Measurements from ENCODE around the gene MYO9B. TPM values are rescaled to one million over a fixed set of nuclear protein-coding genes. Genes with fewer than 3 reads are reported as not detected.

MYO9B gene
- total RNA-seq, 2 experiments from 2014 or later = 90.3 to 98.5 TPM

DNA sequence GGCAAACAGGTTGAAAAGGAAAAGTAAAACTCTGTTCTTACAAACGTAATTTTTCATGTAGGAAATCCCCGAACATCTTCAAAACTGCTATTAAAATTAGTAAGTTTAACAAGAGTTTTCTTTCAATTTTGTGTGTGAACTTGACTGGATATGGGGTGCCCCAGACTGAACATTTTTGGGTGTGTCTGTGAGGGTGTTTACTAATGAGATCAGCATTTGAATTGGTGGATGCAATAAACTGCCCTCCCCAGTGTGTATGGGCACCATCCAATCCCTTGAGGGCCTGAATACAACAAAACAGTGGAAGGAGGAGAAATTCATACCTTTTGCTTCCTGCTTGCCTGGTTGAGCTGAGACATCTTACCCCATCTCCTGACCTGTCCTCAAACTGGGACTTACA lies 12.1 kb upstream of the MYO9B start:
- H3K27ac Mint-ChIP-seq = no peak overlapping the region
- no peaks in the 10 kb centered on the region for H3K9me3 Mint-ChIP-seq (ENCODE audit: low read depth)
- POLR2A ChIA-PET = no interaction called here
- intact Hi-C loops (cut with DNase I, micrococcal nuclease) = no loop called here
- H3K36me3 Mint-ChIP-seq (ENCODE audit: low read depth) = peaks cover 54% of the 10 kb centered on the region
- DNase-seq = no peak
- ATAC-seq = peak; percentile 54
- no peaks in the 10 kb centered on the region for H3K27me3 Mint-ChIP-seq
- peaks cover 35% of the 10 kb centered on the region for H3K4me1 Mint-ChIP-seq
- CTCF ChIA-PET = interaction anchor here (1.7 kb wide), 1 partner anchor 11 kb away, joined by 4 read pairs; no protein-coding TSS in a partner anchor
- no peak overlapping the region for H3K4me3 Mint-ChIP-seq

DNA sequence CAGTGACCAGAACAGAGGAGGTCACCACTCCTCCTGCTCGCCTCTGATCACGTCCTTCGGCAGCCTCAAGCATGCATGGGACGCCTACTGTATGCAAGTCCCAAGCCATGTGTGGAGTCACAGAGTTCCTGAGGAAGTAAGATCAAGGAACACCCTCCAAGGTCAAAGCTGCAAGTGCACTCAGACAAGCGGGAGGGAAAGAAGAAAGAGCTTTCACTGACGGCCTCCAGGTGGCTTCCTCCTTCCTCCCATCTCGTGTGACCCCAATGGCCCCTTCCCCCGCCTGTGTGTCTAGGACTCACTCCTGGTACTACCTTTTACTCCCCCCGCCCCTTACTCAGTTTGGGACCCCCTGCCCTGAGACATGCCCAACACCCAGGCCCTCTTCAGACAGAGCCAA lies 6.4 kb upstream of the MYO9B start:
- ATAC-seq (no peak), DNase-seq (no peak)
- Mint-ChIP-seq H3K4me1 (peaks cover 49% of the 10 kb centered on the region), H3K4me3 (no peak overlapping the region), H3K27ac (no peak overlapping the region), H3K36me3 (ENCODE audit: low read depth) (peaks cover 55% of the 10 kb centered on the region), H3K9me3 (ENCODE audit: low read depth) (no peaks in the 10 kb centered on the region), H3K27me3 (no peaks in the 10 kb centered on the region)
- intact Hi-C loops (cut with DNase I, micrococcal nuclease) = loop anchor here in 1 of 2 experiments (5.0 kb wide), 1 partner anchor 113 kb away; no protein-coding TSS in a partner anchor
- ChIA-PET CTCF (interaction anchor here (0.7 to 1.4 kb wide), 6 partner anchors 94 to 299 kb away, joined by 3 to 4 read pairs (median 3); no protein-coding TSS in a partner anchor), POLR2A (no interaction called here)

GRCh38 chr19:17070421-17070820 lies 5.2 kb upstream of the MYO9B start:
- Mint-ChIP-seq H3K9me3 (ENCODE audit: low read depth) (no peaks in the 10 kb centered on the region), H3K27ac (peak overlapping the region; percentile 19), H3K4me3 (no peak overlapping the region), H3K36me3 (ENCODE audit: low read depth) (peaks cover 48% of the 10 kb centered on the region), H3K27me3 (no peaks in the 10 kb centered on the region), H3K4me1 (peaks cover 40% of the 10 kb centered on the region)
- ChIA-PET POLR2A (interaction anchor here (0.7 kb wide), 1 partner anchor 58 kb away, joined by 6 read pairs; no protein-coding TSS in a partner anchor), CTCF (interaction anchor here (0.7 to 1.1 kb wide), 2 partner anchors 130 to 470 kb away, joined by 3 read pairs; no protein-coding TSS in a partner anchor)
- ATAC-seq (no peak), DNase-seq (no peak)
- intact Hi-C loops (cut with DNase I, micrococcal nuclease) = loop anchor here (10.0 kb wide), 2 partner anchors 486 to 996 kb away; partner anchors contain the start of gene TPM4 (in 1 of the 2)

GRCh38 chr19:17070912-17071311 lies 4.7 kb upstream of the MYO9B start:
- peaks cover 48% of the 10 kb centered on the region for H3K36me3 Mint-ChIP-seq (ENCODE audit: low read depth)
- ChIA-PET POLR2A (interaction anchor here (0.7 kb wide), 1 partner anchor 57 kb away, joined by 6 read pairs; no protein-coding TSS in a partner anchor), CTCF (interaction anchor here (0.8 kb wide), 1 partner anchor 9 kb away, joined by 3 read pairs; no protein-coding TSS in a partner anchor)
- no peak for ATAC-seq
- H3K9me3 Mint-ChIP-seq (ENCODE audit: low read depth) = no peaks in the 10 kb centered on the region
- no peak overlapping the region for H3K4me3 Mint-ChIP-seq
- H3K27me3 Mint-ChIP-seq = no peaks in the 10 kb centered on the region
- H3K4me1 Mint-ChIP-seq = peaks cover 36% of the 10 kb centered on the region
- no peak for DNase-seq
- no peak overlapping the region for H3K27ac Mint-ChIP-seq
- intact Hi-C loops (cut with DNase I, micrococcal nuclease) = loop anchor here (10.0 kb wide), 2 partner anchors 486 to 996 kb away; partner anchors contain the start of gene TPM4 (in 1 of the 2)

DNA sequence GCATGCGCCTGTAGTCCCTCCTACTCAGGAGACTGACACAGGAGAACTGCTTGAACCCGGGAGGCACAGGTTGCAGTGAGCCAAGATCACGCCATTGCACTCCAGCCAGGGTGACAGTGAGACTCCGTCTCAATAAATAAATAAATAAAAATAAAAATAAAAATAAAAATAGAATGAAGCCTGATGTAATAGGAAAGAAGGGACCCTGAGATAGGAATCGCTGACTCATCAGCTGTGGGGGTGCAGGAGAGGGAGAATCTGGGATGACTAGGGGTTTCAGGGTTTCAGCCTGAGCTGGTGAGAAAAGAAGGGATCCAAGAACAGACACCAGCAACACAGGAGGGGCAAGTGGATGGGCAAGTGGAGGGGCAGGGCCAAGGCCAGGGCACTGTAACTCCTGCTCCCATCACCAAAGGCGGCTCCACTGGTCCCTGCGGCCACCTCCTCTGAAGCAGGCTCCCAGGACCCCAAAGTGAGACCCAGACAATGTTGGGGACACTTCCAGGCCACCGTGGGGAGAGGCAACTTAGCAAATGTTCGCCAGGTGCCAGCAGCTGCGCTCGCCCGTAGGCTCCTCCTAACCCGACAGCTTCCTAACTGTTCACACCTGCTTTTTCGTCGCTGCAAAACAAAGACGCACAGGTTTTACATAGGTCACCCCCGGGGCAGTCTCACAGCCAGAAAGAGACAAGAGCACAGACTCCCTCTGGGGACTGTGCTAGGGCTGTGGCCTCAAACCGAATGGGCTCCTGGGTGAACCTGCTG lies 1.5 kb upstream of the MYO9B start:
- no peak for ATAC-seq
- intact Hi-C loops (cut with DNase I, micrococcal nuclease) = loop anchor here (2.0 to 10.0 kb wide), 3 partner anchors 51 to 999 kb away; partner anchors contain the start of gene TPM4 (in 1 of the 2)
- Mint-ChIP-seq H3K9me3 (ENCODE audit: low read depth) (no peaks in the 10 kb centered on the region), H3K4me3 (peak overlapping the region; percentile 99), H3K27me3 (no peaks in the 10 kb centered on the region), H3K4me1 (peaks cover 48% of the 10 kb centered on the region), H3K27ac (peak overlapping the region; percentile 98), H3K36me3 (ENCODE audit: low read depth) (peaks cover 42% of the 10 kb centered on the region)
- ChIA-PET CTCF (interaction anchor here (0.6 to 1.3 kb wide), 2 partner anchors 10 to 207 kb away, joined by 3 to 4 read pairs; partner anchors contain the start of gene ANKLE1), POLR2A (interaction anchor here (0.6 to 1.3 kb wide), 4 partner anchors 52 to 248 kb away, joined by 3 to 5 read pairs (median 3); partner anchors contain the start of gene BABAM1)
- DNase-seq = peak; percentile 18

DNA sequence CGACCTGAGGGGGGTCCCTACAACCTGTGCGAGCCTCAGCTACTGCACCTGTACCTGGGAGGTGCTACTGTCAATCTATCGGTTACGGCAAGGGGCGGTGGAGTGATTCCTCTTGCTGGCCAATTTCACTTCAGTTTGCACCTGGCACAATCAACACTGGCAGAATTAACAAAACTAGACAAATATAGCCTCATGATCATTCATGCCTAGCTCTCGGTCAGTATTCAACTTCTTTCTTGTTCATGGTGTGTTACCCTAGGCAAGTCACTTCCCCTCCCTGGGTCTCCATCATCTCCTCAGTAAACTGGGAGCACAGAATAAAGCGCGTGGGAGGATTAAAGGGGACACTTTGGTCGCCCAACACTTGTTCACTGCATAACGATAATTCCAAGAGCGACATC lies 943 bp upstream of the MYO9B start:
- Mint-ChIP-seq H3K4me1 (peaks cover 54% of the 10 kb centered on the region), H3K9me3 (ENCODE audit: low read depth) (no peaks in the 10 kb centered on the region), H3K27me3 (no peaks in the 10 kb centered on the region), H3K4me3 (peak overlapping the region; percentile 99), H3K36me3 (ENCODE audit: low read depth) (peaks cover 38% of the 10 kb centered on the region), H3K27ac (peak overlapping the region; percentile 98)
- ChIA-PET POLR2A (interaction anchor here (1.0 to 1.3 kb wide), 3 partner anchors 51 to 247 kb away, joined by 3 to 5 read pairs (median 3); partner anchors contain the start of gene BABAM1), CTCF (interaction anchor here (1.3 kb wide), 1 partner anchor 10 kb away, joined by 4 read pairs; no protein-coding TSS in a partner anchor)
- intact Hi-C loops (cut with DNase I, micrococcal nuclease) = loop anchor here (1.0 to 10.0 kb wide), 26 partner anchors 50 to 1000 kb away; partner anchors contain the start of genes BABAM1 (in 2 of the 2), USE1 (in 2 of the 2), C19orf44 (in 1 of the 2) and CALR3 (in 1 of the 2)
- ATAC-seq (no peak), DNase-seq (no peak)

- ChIA-PET POLR2A (no interaction called here), CTCF (no interaction called here)
- Mint-ChIP-seq H3K9me3 (ENCODE audit: low read depth) (no peaks in the 10 kb centered on the region), H3K27me3 (no peaks in the 10 kb centered on the region), H3K27ac (peak overlapping the region; percentile 95), H3K4me1 (peaks cover 58% of the 10 kb centered on the region), H3K4me3 (peak overlapping the region; percentile 99), H3K36me3 (ENCODE audit: low read depth) (peaks cover 26% of the 10 kb centered on the region)
- no peak for ATAC-seq
- intact Hi-C loops (cut with DNase I, micrococcal nuclease) = loop anchor here (1.0 to 10.0 kb wide), 26 partner anchors 49 to 1001 kb away; partner anchors contain the start of genes BABAM1 (in 2 of the 2), USE1 (in 2 of the 2), C19orf44 (in 1 of the 2) and CALR3 (in 1 of the 2)
- DNase-seq = peak; percentile 58
These were observed 426 bp downstream of the MYO9B start for GRCh38 chr19:17075864-17076542.

DNA sequence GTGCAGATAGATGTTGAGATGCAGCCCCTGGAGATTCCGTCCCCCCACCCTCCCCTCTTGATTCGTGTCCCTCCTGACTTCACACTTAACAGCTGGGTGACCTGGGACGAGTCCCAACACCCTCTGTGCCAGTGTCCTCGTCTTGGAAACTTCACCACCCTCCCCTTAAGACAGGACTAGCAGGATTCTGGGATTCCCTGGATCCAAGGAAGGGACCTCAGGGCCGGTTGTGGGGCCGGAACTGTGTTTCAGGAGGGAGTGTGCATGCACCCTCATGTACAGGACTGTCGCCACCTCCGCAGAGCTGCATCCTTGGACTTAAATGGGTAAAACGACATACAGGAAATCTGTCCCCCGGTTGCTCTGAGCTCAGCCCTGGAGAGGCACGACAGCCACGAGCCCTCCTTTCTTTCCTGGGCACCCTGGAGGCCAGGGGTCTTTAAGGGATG lies 990 bp downstream of the MYO9B start:
- H3K4me3 Mint-ChIP-seq = peak overlapping the region; percentile 99
- ChIA-PET POLR2A (no interaction called here), CTCF (no interaction called here)
- ATAC-seq (no peak), DNase-seq (peak; percentile 58)
- H3K27ac Mint-ChIP-seq = peak overlapping the region; percentile 95
- H3K36me3 Mint-ChIP-seq (ENCODE audit: low read depth) = peaks cover 21% of the 10 kb centered on the region
- peaks cover 59% of the 10 kb centered on the region for H3K4me1 Mint-ChIP-seq
- intact Hi-C loops (cut with DNase I, micrococcal nuclease) = loop anchor here (5.0 to 10.0 kb wide), 6 partner anchors 141 to 1002 kb away; partner anchors contain the start of genes CCDC194 (in 1 of the 2), SLC35E1 (in 1 of the 2), TPM4 (in 1 of the 2) and USE1 (in 1 of the 2)
- H3K27me3 Mint-ChIP-seq = no peaks in the 10 kb centered on the region
- H3K9me3 Mint-ChIP-seq (ENCODE audit: low read depth) = no peaks in the 10 kb centered on the region

DNA sequence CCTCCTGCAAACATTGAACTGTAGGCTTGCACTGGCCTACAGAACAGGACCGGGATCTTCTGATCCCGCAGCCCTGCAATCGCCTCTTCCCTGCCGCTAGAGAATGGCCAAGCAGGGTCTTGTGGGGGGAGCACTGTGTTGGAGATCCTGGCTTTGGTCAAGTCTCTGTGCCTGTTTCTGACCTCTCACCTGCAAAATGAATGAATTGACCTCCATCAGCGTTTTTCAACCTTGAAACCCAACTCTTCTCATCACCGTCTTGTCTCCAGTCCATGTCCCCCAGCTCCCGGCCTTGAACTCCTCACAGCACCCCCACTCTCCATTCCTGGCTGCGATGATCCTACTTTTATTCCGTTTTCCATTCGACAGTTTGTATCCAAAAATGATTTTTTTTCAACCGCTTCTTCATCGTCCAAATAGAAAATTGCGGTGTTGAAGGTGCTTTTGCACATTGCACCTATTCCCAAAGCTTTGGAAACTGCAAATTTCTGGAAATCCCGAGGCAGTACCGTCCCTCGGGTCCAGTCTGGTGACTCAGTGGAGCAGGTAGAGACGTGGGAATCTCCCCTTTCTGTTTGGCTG lies 2.0 kb downstream of the MYO9B start:
- DNase-seq (no peak), ATAC-seq (no peak)
- Mint-ChIP-seq H3K27ac (peak overlapping the region; percentile 34), H3K4me3 (peak overlapping the region; percentile 99), H3K27me3 (no peaks in the 10 kb centered on the region), H3K4me1 (peaks cover 68% of the 10 kb centered on the region), H3K36me3 (ENCODE audit: low read depth) (peaks cover 22% of the 10 kb centered on the region), H3K9me3 (ENCODE audit: low read depth) (no peaks in the 10 kb centered on the region)
- POLR2A ChIA-PET = no interaction called here
- intact Hi-C loops (cut with DNase I, micrococcal nuclease) = loop anchor here (5.0 to 10.0 kb wide), 6 partner anchors 140 to 1003 kb away; partner anchors contain the start of genes CCDC194 (in 1 of the 2), SLC35E1 (in 1 of the 2), TPM4 (in 1 of the 2) and USE1 (in 1 of the 2)
- CTCF ChIA-PET = interaction anchor here (0.6 kb wide), 1 partner anchor 71 kb away, joined by 3 read pairs; no protein-coding TSS in a partner anchor

Measured in activated CD4-positive, alpha-beta T cell treated with anti-CD3 and anti-CD28 coated beads for 36 hours (primary cell).